ENCODE results near the gene KDSR. TPM values are rescaled to one million over a fixed set of nuclear protein-coding genes. Genes with fewer than 3 reads are reported as not detected.

The KDSR gene
- total RNA-seq, 5 donors from 2014 or later (not counting 1 experiment from before 2014, with no cell fraction given), result 25.2 to 69.1 (median 56.3) TPM

DNA sequence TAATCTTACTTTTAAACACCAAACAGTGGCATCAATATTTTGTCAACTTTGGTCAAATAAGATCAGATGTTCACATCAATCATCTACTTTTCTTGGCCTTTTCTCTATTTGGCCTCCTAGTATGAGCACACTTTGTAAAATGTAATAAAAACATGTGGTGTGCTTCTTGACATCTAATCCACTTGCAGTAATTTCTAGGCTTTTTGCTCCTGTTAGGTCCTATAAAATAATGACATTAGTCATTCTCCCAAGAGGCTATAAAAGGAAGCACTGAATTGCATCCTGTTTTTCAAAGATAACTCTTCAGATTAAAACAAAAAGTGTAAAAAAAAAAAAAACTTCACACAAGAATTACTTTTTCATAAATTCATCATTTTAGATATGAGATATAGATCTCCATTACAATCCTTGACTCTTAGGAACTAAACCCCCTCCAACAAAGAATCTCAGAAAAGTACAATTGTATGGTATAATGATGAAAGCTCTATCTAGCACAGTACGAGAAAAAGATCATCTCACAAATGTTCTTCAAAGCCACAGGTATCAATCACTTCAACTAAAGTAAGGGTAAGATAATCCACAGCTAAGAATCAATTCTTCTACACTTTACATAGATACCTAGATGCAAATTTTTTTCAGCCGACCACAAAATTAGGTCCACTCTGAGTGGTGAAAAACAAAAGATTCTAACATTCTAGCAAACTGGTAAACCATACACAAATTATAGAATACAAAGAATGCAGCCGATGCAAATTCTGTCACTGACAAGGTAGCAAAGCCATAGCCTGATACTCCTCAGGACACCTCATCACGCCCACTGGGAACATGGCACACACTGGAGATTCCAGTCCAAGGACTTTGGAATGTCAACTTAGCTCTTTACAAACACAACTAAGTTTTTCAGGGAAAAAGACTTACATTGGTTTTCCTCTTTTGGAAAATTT is 50.1 kb downstream of the KDSR start:
- peak overlapping the region; percentile 50 for H3K27ac ChIP-seq (ENCODE audit: low read length)
- Mint-ChIP-seq H3K4me3 (peak overlapping the region; percentile 93 to 100 (median 99)), H3K27me3 (no peaks in the 10 kb centered on the region), H3K27ac (peak overlapping the region; percentile 91 to 93), H3K36me3 (peaks cover 20% of the 10 kb centered on the region), H3K4me1 (peaks cover 61 to 74% (median 70%) of the 10 kb centered on the region in 3 donors), H3K9me3 (no peaks in the 10 kb centered on the region)
- H3K4me3 ChIP-seq (ENCODE audit: control insufficient read depth in 1 of 2, extremely low read depth in 1 of 2, low read length in 1 of 2), result peak overlapping the region; percentile 95 to 96
- ChIA-PET CTCF (interaction anchor here (0.6 to 2.5 kb wide), 23 partner anchors 9 to 299 kb away, joined by 3 to 16 read pairs (median 4); no protein-coding TSS in a partner anchor), POLR2A (interaction anchor here in 1 of 2 donors (0.6 to 1.4 kb wide), 2 partner anchors 91 to 155 kb away, joined by 3 to 5 read pairs; no protein-coding TSS in a partner anchor)
- no peaks in the 10 kb centered on the region for H3K36me3 ChIP-seq (ENCODE audit: control insufficient read depth in 2 of 2, extremely low read depth in 1 of 2, insufficient read depth in 1 of 2, low read length in 1 of 2)
- WGBS (ENCODE audit: insufficient coverage), result 0% methylated on average over 2 of the region's 4 CpGs
- H3K4me1 ChIP-seq (ENCODE audit: control insufficient read depth in 1 of 2, extremely low read depth in 1 of 2, insufficient read depth in 2 of 2, low read length in 2 of 2), result peaks cover 32 to 42% of the 10 kb centered on the region in 2 experiments
- ATAC-seq (replicated peaks in 1 of 4), result no peak
- H3K9me3 ChIP-seq, result no peaks in the 10 kb centered on the region
- H3K27me3 ChIP-seq (replicated peaks in 1 of 2; ENCODE audit: control insufficient read depth in 2 of 2, extremely low read depth in 1 of 2, insufficient read depth in 2 of 2, low read length in 1 of 2), result no peaks in the 10 kb centered on the region
- DNase-seq, result no peak

GRCh38 chr18:63315876-63316275 is 51.1 kb downstream of the KDSR start:
- no peak for ATAC-seq (replicated peaks in 1 of 4)
- Mint-ChIP-seq H3K36me3 (peaks cover 26% of the 10 kb centered on the region), H3K4me3 (peak overlapping the region; percentile 93 to 100 (median 99)), H3K27ac (peak overlapping the region; percentile 91 to 93), H3K27me3 (no peaks in the 10 kb centered on the region), H3K4me1 (peaks cover 63 to 78% (median 75%) of the 10 kb centered on the region in 3 donors), H3K9me3 (no peaks in the 10 kb centered on the region)
- peak overlapping the region; percentile 50 for H3K27ac ChIP-seq (ENCODE audit: low read length)
- no peaks in the 10 kb centered on the region for H3K27me3 ChIP-seq (replicated peaks in 1 of 2; ENCODE audit: control insufficient read depth in 2 of 2, extremely low read depth in 1 of 2, insufficient read depth in 2 of 2, low read length in 1 of 2)
- peak overlapping the region in 1 of 2 donors; percentile 95 for H3K4me3 ChIP-seq (ENCODE audit: control insufficient read depth in 1 of 2, extremely low read depth in 1 of 2, low read length in 1 of 2)
- ChIA-PET POLR2A (no interaction called here), CTCF (interaction anchor here in 1 of 2 donors (1.4 kb wide), 1 partner anchor 184 kb away, joined by 4 read pairs; no protein-coding TSS in a partner anchor)
- peaks cover 0 to 3% of the 10 kb centered on the region in 2 donors for H3K36me3 ChIP-seq (ENCODE audit: control insufficient read depth in 2 of 2, extremely low read depth in 1 of 2, insufficient read depth in 1 of 2, low read length in 1 of 2)
- DNase-seq, result no peak
- peaks cover 29 to 42% of the 10 kb centered on the region in 2 experiments for H3K4me1 ChIP-seq (ENCODE audit: control insufficient read depth in 1 of 2, extremely low read depth in 1 of 2, insufficient read depth in 2 of 2, low read length in 2 of 2)
- H3K9me3 ChIP-seq, result no peaks in the 10 kb centered on the region

DNA sequence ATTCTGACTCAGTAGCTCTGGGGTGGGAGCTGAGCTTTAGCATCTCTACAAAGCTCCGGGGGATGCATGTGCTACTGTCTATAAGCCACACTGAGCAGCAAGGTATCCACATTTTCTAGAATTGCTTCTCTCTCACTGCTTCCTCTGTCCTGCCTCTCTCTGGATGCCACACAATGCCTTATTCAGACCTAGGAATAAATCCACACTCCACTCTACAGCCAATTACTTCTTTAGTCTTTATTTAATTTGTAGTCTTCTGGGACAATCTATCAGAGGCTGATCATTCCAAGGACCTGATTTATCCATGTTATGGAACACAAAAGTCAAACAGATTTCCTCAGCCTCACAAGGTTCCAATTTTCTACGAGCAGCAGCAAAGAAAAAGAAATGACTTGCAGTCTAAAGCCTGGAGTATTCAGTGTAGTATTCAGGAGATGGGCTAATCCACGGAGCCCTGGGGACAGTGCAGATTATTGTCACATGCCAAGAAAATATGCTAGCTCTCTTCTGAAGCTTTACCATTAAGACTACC is 51.8 kb downstream of the KDSR start:
- Mint-ChIP-seq H3K27ac (peak overlapping the region; percentile 91 to 93), H3K4me3 (peak overlapping the region; percentile 93 to 100 (median 99)), H3K4me1 (peaks cover 67 to 82% (median 81%) of the 10 kb centered on the region in 3 donors), H3K9me3 (no peaks in the 10 kb centered on the region), H3K36me3 (peaks cover 29% of the 10 kb centered on the region), H3K27me3 (no peaks in the 10 kb centered on the region)
- CTCF ChIA-PET, result interaction anchor here (1.1 to 1.4 kb wide), 4 partner anchors 8 to 183 kb away, joined by 3 to 4 read pairs (median 3); no protein-coding TSS in a partner anchor
- H3K27ac ChIP-seq (ENCODE audit: low read length), result peak overlapping the region; percentile 50
- DNase-seq (no peak), ATAC-seq (replicated peaks in 1 of 4) (no peak)
- WGBS (ENCODE audit: insufficient coverage), result 40% methylated on average over 1 of the region's 3 CpGs
- peaks cover 0 to 6% of the 10 kb centered on the region in 2 donors for H3K36me3 ChIP-seq (ENCODE audit: control insufficient read depth in 2 of 2, extremely low read depth in 1 of 2, insufficient read depth in 1 of 2, low read length in 1 of 2)
- no peaks in the 10 kb centered on the region for H3K9me3 ChIP-seq
- peak overlapping the region; percentile 14 to 40 for H3K4me3 ChIP-seq (ENCODE audit: control insufficient read depth in 1 of 2, extremely low read depth in 1 of 2, low read length in 1 of 2)
- POLR2A ChIA-PET, result interaction anchor here in 1 of 2 donors (0.7 kb wide), 1 partner anchor 464 kb away, joined by 3 read pairs; no protein-coding TSS in a partner anchor
- H3K27me3 ChIP-seq (replicated peaks in 1 of 2; ENCODE audit: control insufficient read depth in 2 of 2, extremely low read depth in 1 of 2, insufficient read depth in 2 of 2, low read length in 1 of 2), result no peaks in the 10 kb centered on the region
- peaks cover 26 to 42% of the 10 kb centered on the region in 2 experiments for H3K4me1 ChIP-seq (ENCODE audit: control insufficient read depth in 1 of 2, extremely low read depth in 1 of 2, insufficient read depth in 2 of 2, low read length in 2 of 2)

DNA sequence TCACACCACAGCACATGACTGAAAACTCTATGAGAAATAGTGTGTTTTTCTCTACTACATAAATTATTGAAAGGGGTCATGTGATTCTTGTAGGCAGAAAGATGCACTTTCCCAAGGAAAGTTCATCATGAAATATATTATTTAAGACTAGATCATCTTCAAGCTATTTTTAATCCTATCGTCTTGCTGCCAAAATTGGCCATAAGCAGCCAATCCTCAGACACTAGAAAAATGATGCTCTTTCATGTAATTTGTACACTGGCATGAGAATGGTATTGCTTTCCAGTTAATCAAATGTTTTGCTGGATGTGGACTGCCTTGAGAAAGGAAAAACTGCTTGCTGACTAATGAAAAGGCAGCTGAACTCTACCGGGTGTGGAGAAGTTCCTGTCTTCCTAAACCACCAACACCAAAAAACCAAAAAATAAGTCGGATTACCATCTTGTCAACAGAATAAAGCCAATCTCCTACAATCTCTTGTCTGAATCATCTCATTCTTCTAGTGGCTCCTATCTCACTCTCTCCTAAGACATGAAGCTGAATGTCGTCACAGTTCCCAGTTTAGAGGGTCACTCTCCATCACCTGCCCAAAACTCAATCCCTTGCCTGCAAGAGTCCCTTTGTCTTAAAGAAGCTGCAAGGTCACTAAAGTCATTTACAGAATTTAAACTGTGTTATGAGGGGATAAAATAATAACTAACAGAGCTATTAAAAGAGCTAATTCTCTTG is 52.8 kb downstream of the KDSR start:
- Histone ChIP-seq H3K4me1 (ENCODE audit: control insufficient read depth in 1 of 2, extremely low read depth in 1 of 2, insufficient read depth in 2 of 2, low read length in 2 of 2) (peaks cover 36 to 43% of the 10 kb centered on the region in 2 experiments), H3K4me3 (ENCODE audit: control insufficient read depth in 1 of 2, extremely low read depth in 1 of 2, low read length in 1 of 2) (peak overlapping the region in 1 of 2 donors; percentile 14), H3K9me3 (no peaks in the 10 kb centered on the region), H3K36me3 (ENCODE audit: control insufficient read depth in 2 of 2, extremely low read depth in 1 of 2, insufficient read depth in 1 of 2, low read length in 1 of 2) (peaks cover 0 to 6% of the 10 kb centered on the region in 2 donors), H3K27ac (ENCODE audit: low read length) (peak overlapping the region; percentile 49), H3K27me3 (replicated peaks in 1 of 2; ENCODE audit: control insufficient read depth in 2 of 2, extremely low read depth in 1 of 2, insufficient read depth in 2 of 2, low read length in 1 of 2) (no peaks in the 10 kb centered on the region)
- CTCF ChIA-PET, result interaction anchor here (1.1 to 1.4 kb wide), 4 partner anchors 9 to 182 kb away, joined by 3 to 4 read pairs (median 3); no protein-coding TSS in a partner anchor
- no peaks in the 10 kb centered on the region for H3K27me3 Mint-ChIP-seq
- WGBS (ENCODE audit: insufficient coverage), result 6% methylated on average over 2 of the region's 4 CpGs
- POLR2A ChIA-PET, result interaction anchor here (0.5 to 0.6 kb wide), 4 partner anchors 15 to 599 kb away, joined by 3 to 4 read pairs (median 3); no protein-coding TSS in a partner anchor
- peak overlapping the region; percentile 93 to 100 (median 99) for H3K4me3 Mint-ChIP-seq
- peak overlapping the region; percentile 91 to 93 for H3K27ac Mint-ChIP-seq
- no peak for DNase-seq
- H3K4me1 Mint-ChIP-seq, result peaks cover 74 to 89% (median 88%) of the 10 kb centered on the region in 3 donors
- peaks cover 30% of the 10 kb centered on the region for H3K36me3 Mint-ChIP-seq
- ATAC-seq (replicated peaks in 1 of 4), result no peak
- no peaks in the 10 kb centered on the region for H3K9me3 Mint-ChIP-seq

DNA sequence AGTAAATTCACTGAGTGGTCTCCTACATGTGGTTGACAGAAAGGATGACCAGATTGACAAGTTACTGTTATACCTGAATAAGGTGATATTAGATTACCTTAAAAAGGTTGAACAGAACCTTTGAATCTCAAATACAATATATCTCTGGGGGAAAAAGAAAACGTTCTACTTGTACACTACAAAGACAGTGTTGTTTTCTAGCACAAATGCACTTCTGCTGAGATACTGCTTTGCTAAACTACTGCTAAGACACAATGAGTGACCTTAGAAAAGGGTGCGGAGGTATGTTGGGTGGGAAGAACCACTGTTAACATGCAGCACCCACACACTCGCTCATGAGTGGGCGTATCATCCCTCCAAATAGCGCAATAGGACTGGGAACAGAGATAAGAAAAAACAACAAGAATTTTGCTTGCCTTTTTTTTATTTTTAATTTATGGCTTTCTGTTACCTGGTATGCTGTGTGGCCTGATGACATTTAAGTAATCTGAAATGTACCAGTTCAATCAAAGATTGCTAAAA is 53.5 kb downstream of the KDSR start:
- Mint-ChIP-seq H3K27ac (peak overlapping the region; percentile 91 to 93), H3K4me3 (peak overlapping the region; percentile 67 to 100 (median 99)), H3K9me3 (no peaks in the 10 kb centered on the region), H3K27me3 (no peaks in the 10 kb centered on the region), H3K4me1 (peaks cover 80 to 91% (median 90%) of the 10 kb centered on the region in 3 donors), H3K36me3 (peaks cover 23% of the 10 kb centered on the region)
- peaks cover 0 to 6% of the 10 kb centered on the region in 2 donors for H3K36me3 ChIP-seq (ENCODE audit: control insufficient read depth in 2 of 2, extremely low read depth in 1 of 2, insufficient read depth in 1 of 2, low read length in 1 of 2)
- H3K4me1 ChIP-seq (ENCODE audit: control insufficient read depth in 1 of 2, extremely low read depth in 1 of 2, insufficient read depth in 2 of 2, low read length in 2 of 2), result peaks cover 39 to 47% of the 10 kb centered on the region in 2 experiments
- WGBS (ENCODE audit: insufficient coverage), result no CpG with 5 or more reads among the region's 5 CpGs
- ChIA-PET CTCF (no interaction called here), POLR2A (no interaction called here)
- peak overlapping the region; percentile 37 for H3K27ac ChIP-seq (ENCODE audit: low read length)
- H3K27me3 ChIP-seq (replicated peaks in 1 of 2; ENCODE audit: control insufficient read depth in 2 of 2, extremely low read depth in 1 of 2, insufficient read depth in 2 of 2, low read length in 1 of 2), result no peaks in the 10 kb centered on the region
- ATAC-seq (replicated peaks in 1 of 4) (no peak), DNase-seq (no peak)
- no peaks in the 10 kb centered on the region for H3K9me3 ChIP-seq
- H3K4me3 ChIP-seq (ENCODE audit: control insufficient read depth in 1 of 2, extremely low read depth in 1 of 2, low read length in 1 of 2), result peak overlapping the region in 1 of 2 donors; percentile 19
